Mesothelial cell of epicardium (in vitro differentiated cells): ENCODE measurements around the gene CDCA3. TPM values are rescaled to one million over a fixed set of nuclear protein-coding genes. Genes with fewer than 3 reads are reported as not detected.
A peak's percentile ranks its signal among the peaks of the same experiment; 100 is the strongest.

Source experiments
- DNase-seq, 2 experiments: peaks; one replicate each; pipeline ENCODE4 v3.0.0; 2021; ENCODE audit warnings: low spot score in 2 of 2; ENCODE audit not compliant: unreplicated experiment in 2 of 2
- H3K27ac Mint-ChIP-seq: 2 replicates; pipeline ENCODE4 v1.8.0; 2021; ENCODE audit warnings: mixed read lengths
- H3K27me3 Mint-ChIP-seq: 2 replicates; pipeline ENCODE4 v1.8.0; 2021; ENCODE audit warnings: low read depth, mixed read lengths
- H3K36me3 Mint-ChIP-seq: 2 replicates; pipeline ENCODE4 v1.8.0; 2021; ENCODE audit warnings: mixed read lengths
- H3K4me1 Mint-ChIP-seq: 2 replicates; pipeline ENCODE4 v1.8.0; 2021; ENCODE audit warnings: mixed read lengths
- H3K4me3 Mint-ChIP-seq: 2 replicates; pipeline ENCODE4 v1.8.0; 2021; ENCODE audit warnings: mild to moderate bottlenecking, moderate library complexity, mixed read lengths
- H3K9me3 Mint-ChIP-seq: 2 replicates; pipeline ENCODE4 v1.8.0; 2021; ENCODE audit warnings: mixed read lengths
- total RNA-seq: library from RNA; stranded (reverse); gene quantifications from 3 replicates; pipeline ENCODE4 v1.2.1, GENCODE V29; 2021
- TF ChIP-seq, protein P1 (sequence below): fragments of 200-600 bp; sonication (generic); IDR thresholded peaks from one replicate; pipeline ENCODE4 v1.5.0; 2021; ENCODE audit warnings: antibody characterized with exemption; ENCODE audit not compliant: unreplicated experiment

CDCA3 gene
- total RNA-seq, 1 donor from 2014 or later = 14.3 TPM

DNA sequence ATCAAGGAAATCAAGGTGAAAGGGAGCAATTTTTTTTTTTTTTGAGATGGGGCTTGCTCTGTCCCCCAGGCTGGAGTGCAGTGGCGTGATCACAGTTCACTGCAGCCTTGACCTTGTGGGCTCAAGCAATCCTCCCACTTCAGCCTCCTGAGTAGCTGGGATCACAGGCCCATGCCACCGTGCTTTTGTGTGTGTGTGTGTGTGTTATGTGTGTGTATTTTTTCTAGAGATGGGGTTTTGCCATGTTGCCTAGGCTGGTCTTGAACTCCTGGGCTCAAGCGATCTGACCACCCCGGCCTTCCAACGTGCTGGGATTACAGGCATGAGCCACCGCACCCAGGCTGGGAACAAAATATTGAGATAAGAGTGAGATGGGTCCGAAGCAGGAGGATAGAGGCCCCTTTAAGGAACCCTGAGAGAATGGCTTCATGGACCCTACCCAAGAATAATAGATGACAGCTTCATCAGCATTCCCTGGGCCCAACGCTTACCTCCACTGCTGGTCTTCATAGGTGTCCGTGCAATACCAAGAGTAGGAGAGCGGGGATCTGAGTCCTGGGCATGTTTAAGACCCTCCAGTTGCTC, 1.0 kb downstream of the CDCA3 start:
- peaks cover 32% of the 10 kb centered on the region for H3K4me1 Mint-ChIP-seq
- H3K36me3 Mint-ChIP-seq = peaks cover 20% of the 10 kb centered on the region
- peak overlapping the region; percentile 47 for H3K27ac Mint-ChIP-seq

DNA sequence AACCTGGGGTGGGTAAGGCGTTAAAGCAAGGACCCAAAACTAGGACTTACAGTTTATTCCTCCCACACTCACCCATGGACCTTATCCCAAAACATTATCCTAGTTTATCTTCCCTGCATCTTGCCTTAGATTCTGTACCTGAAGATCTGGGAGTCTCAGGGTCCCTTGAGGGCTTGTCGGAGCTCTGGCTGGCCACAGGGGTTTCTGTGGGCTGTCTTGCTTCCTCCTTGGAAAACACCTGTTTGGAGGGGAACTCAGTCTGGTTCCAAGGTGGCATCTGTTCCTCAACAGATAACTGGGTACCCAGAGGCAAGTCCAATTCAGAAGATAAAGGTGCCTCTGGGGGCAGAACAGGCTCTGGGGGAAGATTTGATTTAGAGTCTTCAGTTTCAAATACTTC, 1.7 kb downstream of the CDCA3 start:
- Mint-ChIP-seq H3K27me3 (no peaks in the 10 kb centered on the region), H3K9me3 (no peaks in the 10 kb centered on the region), H3K4me1 (peaks cover 30% of the 10 kb centered on the region), H3K36me3 (peaks cover 24% of the 10 kb centered on the region), H3K27ac (no peak overlapping the region), H3K4me3 (peak overlapping the region; percentile 95)
- no peak for DNase-seq
- TF ChIP-seq, protein P1, sequence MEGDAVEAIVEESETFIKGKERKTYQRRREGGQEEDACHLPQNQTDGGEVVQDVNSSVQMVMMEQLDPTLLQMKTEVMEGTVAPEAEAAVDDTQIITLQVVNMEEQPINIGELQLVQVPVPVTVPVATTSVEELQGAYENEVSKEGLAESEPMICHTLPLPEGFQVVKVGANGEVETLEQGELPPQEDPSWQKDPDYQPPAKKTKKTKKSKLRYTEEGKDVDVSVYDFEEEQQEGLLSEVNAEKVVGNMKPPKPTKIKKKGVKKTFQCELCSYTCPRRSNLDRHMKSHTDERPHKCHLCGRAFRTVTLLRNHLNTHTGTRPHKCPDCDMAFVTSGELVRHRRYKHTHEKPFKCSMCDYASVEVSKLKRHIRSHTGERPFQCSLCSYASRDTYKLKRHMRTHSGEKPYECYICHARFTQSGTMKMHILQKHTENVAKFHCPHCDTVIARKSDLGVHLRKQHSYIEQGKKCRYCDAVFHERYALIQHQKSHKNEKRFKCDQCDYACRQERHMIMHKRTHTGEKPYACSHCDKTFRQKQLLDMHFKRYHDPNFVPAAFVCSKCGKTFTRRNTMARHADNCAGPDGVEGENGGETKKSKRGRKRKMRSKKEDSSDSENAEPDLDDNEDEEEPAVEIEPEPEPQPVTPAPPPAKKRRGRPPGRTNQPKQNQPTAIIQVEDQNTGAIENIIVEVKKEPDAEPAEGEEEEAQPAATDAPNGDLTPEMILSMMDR = no peak

More for the DNA sequence above, 1.0 kb downstream of the CDCA3 start:
- TF ChIP-seq, protein P1 = no peak
- no peaks in the 10 kb centered on the region for H3K9me3 Mint-ChIP-seq
- peak overlapping the region; percentile 95 for H3K4me3 Mint-ChIP-seq
- DNase-seq = no peak
- no peaks in the 10 kb centered on the region for H3K27me3 Mint-ChIP-seq

DNA sequence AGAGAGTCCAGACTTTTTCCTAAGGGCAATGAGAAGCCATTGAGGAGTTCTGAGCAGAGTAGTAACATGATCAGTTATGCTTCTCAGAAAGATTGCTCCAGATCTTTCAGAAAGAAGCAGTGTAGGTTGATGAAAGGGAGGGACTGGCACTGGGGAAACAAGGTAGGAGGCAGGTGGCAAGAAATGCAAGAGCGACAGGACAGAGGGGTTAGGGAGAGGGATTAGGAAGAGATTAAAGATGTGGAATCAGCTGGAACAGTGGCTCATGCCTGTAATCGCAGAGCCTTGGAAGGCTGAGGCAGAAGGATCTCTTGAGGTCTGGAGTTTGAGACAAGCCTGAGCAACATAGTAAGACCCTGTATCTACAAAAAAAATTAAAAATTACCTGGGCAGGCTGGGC, 3.4 kb downstream of the CDCA3 start:
- TF ChIP-seq, protein P1 = no peak
- peaks cover 32% of the 10 kb centered on the region for H3K36me3 Mint-ChIP-seq
- no peak overlapping the region for H3K4me3 Mint-ChIP-seq
- H3K27me3 Mint-ChIP-seq = no peaks in the 10 kb centered on the region
- no peaks in the 10 kb centered on the region for H3K9me3 Mint-ChIP-seq
- H3K4me1 Mint-ChIP-seq = peaks cover 16% of the 10 kb centered on the region
- no peak overlapping the region for H3K27ac Mint-ChIP-seq
- no peak for DNase-seq

DNA sequence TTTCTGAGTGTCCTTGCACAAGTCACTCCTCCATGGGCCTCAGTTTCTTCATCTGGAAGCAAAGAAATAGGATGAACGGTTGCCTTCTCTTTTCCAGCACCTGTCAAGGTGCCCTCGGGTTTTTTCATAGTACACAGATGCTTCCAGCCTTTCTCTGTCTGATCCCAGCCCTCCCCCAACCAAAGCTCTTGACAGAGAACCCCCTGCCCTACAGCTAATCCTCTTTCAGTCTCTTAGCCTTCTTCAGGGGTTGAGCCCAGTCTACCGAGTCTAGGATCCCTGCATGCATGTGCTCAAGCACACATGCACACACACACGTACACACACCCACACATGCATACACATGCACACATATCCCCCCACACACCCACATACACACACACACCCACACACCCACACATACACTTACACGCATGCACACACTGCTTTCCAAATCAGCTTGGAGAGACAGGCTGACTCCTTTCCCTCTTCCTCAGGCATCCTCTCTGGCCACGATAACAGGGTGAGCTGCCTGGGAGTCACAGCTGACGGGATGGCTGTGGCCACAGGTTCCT, 4.7 kb downstream of the CDCA3 start:
- no peak overlapping the region for H3K27ac Mint-ChIP-seq
- H3K36me3 Mint-ChIP-seq = peaks cover 34% of the 10 kb centered on the region
- no peaks in the 10 kb centered on the region for H3K27me3 Mint-ChIP-seq
- H3K9me3 Mint-ChIP-seq = no peaks in the 10 kb centered on the region
- TF ChIP-seq, protein P1 = no peak
- H3K4me1 Mint-ChIP-seq = peaks cover 15% of the 10 kb centered on the region
- no peak overlapping the region for H3K4me3 Mint-ChIP-seq
- no peak for DNase-seq

DNA sequence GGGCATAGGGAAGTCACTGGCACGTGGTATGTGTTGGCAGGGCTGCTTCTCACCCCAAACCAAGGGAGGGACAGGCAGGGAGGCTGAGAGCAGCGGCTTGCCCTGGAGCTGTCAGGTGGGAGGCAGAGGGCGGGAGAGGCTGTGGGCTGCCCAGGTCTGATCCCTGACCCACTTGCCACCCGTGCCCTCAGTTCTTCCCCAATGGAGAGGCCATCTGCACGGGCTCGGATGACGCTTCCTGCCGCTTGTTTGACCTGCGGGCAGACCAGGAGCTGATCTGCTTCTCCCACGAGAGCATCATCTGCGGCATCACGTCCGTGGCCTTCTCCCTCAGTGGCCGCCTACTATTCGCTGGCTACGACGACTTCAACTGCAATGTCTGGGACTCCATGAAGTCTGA, 5.7 kb downstream of the CDCA3 start:
- Mint-ChIP-seq H3K9me3 (no peaks in the 10 kb centered on the region), H3K36me3 (peaks cover 34% of the 10 kb centered on the region), H3K4me3 (no peak overlapping the region), H3K27me3 (no peaks in the 10 kb centered on the region), H3K4me1 (peaks cover 10% of the 10 kb centered on the region), H3K27ac (no peak overlapping the region)
- TF ChIP-seq, protein P1 = no peak
- no peak for DNase-seq
